MM.1S (cell line): Measurements from ENCODE around the gene LCLAT1.

Experiments used
- DNase-seq: peaks from one replicate; pipeline ENCODE4 v3.0.0-alpha.2; 2015
- H2AFZ ChIP-seq: fragments of 300-600 bp; sonication (generic); 2 replicates; pipeline ENCODE4 v1.6.0; 2016; ENCODE audit warnings: antibody characterized with exemption, low read length
- H3F3A ChIP-seq: fragments of 300-600 bp; sonication (generic); 2 replicates; pipeline ENCODE4 v1.6.1; 2016; ENCODE audit warnings: mild to moderate bottlenecking, antibody characterized with exemption, low read length, moderate library complexity, mixed read lengths; ENCODE audit not compliant: insufficient read depth
- H3K27ac ChIP-seq: fragments of 300-600 bp; sonication (generic); 2 replicates; pipeline ENCODE4 v1.5.1; 2016; ENCODE audit warnings: mild to moderate bottlenecking, low read length
- H3K27me3 ChIP-seq: fragments of 300-600 bp; sonication (generic); replicated peaks from 2 replicates; pipeline ENCODE4 v1.6.0; 2016; ENCODE audit warnings: low read length; ENCODE audit not compliant: insufficient read depth
- H3K36me3 ChIP-seq: fragments of 300-600 bp; sonication (generic); replicated peaks from 2 replicates; pipeline ENCODE4 v1.6.1; 2016; ENCODE audit warnings: mild to moderate bottlenecking, low read length, mixed read lengths; ENCODE audit not compliant: insufficient read depth
- H3K4me1 ChIP-seq: fragments of 300-600 bp; sonication (generic); 2 replicates; pipeline ENCODE4 v1.6.1; 2016; ENCODE audit warnings: low read length, mixed read lengths
- H3K4me2 ChIP-seq: fragments of 300-600 bp; sonication (generic); 2 replicates; pipeline ENCODE4 v1.6.0; 2016; ENCODE audit warnings: low read depth, low read length
- H3K4me3 ChIP-seq: fragments of 300-600 bp; sonication (generic); 2 replicates; pipeline ENCODE4 v1.5.1; 2016; ENCODE audit warnings: low read length, mixed read lengths
- H3K79me2 ChIP-seq: fragments of 300-600 bp; sonication (generic); 2 replicates; pipeline ENCODE4 v1.6.1; 2016; ENCODE audit warnings: mixed run types, low read length, mixed read lengths
- H3K9ac ChIP-seq: fragments of 300-600 bp; sonication (generic); 2 replicates; pipeline ENCODE4 v1.6.1; 2016; ENCODE audit warnings: low read length, mixed read lengths
- H3K9me2 ChIP-seq: fragments of 300-600 bp; sonication (generic); replicated peaks from 2 replicates; pipeline ENCODE4 v1.6.1; 2016; ENCODE audit warnings: mild to moderate bottlenecking, low read length, mixed read lengths; ENCODE audit not compliant: insufficient read depth
- H3K9me3 ChIP-seq: fragments of 300-600 bp; sonication (generic); replicated peaks from 2 replicates; pipeline ENCODE4 v1.6.1; 2016; ENCODE audit warnings: mild to moderate bottlenecking, low read length, mixed read lengths; ENCODE audit not compliant: insufficient read depth
- H4K20me1 ChIP-seq: fragments of 300-600 bp; sonication (generic); 2 replicates; pipeline ENCODE4 v1.6.1; 2016; ENCODE audit warnings: mild to moderate bottlenecking, low read length, moderate library complexity, mixed read lengths; ENCODE audit not compliant: insufficient read depth
- EZH2 ChIP-seq: fragments of 300-600 bp; sonication (generic); optimal IDR thresholded peaks from 2 replicates; pipeline ENCODE3; 2017; ENCODE audit warnings: low read depth, mild to moderate bottlenecking, antibody characterized with exemption, low read length, mixed read lengths
- EZH2phosphoT487 ChIP-seq: fragments of 300-600 bp; sonication (generic); IDR thresholded peaks from 2 replicates; pipeline ENCODE4 v1.6.1; 2018; ENCODE audit warnings: antibody characterized with exemption, low read length
- TF ChIP-seq, protein P1 (sequence below): fragments of 300-600 bp; sonication (generic); IDR thresholded peaks from 2 replicates; pipeline ENCODE4 v1.5.1; 2016; ENCODE audit warnings: antibody characterized with exemption, low read length, mixed read lengths

The LCLAT1 gene

DNA sequence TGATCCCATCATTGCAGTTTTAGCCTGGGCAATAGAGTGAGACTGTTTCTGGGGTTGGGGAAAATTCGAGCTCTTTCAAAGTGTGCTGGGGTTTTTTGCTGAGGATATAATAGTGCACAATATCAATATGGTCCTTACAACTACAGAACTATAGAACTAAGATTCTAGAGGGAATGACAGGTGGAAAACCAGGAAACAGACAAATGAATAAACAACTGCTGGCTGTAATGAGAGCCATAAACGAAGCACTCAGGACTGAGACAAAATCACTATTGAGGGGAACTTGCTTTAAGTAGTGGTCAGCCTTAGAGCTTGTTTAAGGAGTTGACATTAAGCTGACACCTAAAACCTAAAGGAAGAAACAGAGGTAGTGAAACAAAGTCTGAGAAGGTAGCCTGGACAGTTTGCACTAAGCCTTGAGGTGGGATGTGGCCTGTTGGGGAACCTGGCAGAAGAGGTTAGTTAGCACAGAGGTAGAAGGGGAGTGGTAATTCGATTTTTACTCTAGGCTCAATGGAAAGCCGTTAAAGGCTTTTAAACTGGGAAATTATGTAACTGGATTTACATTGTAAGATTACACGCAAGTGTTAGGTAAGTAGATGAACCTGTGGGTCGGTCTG is 33.8 kb downstream of the LCLAT1 start:
- Histone ChIP-seq H3K9me2 (no peaks in the 10 kb centered on the region), H3K4me1 (no peaks in the 10 kb centered on the region), H3K79me2 (no peaks in the 10 kb centered on the region), H3K9me3 (no peaks in the 10 kb centered on the region), H3K4me3 (no peak overlapping the region), H3F3A (no peaks in the 10 kb centered on the region), H3K9ac (no peak overlapping the region), H3K4me2 (no peak overlapping the region), H3K36me3 (no peaks in the 10 kb centered on the region), H3K27ac (no peak overlapping the region), H3K27me3 (no peaks in the 10 kb centered on the region), H2AFZ (no peak overlapping the region), H4K20me1 (no peaks in the 10 kb centered on the region)
- TF ChIP-seq EZH2phosphoT487 (no peak), EZH2 (no peak)
- TF ChIP-seq, protein P1, sequence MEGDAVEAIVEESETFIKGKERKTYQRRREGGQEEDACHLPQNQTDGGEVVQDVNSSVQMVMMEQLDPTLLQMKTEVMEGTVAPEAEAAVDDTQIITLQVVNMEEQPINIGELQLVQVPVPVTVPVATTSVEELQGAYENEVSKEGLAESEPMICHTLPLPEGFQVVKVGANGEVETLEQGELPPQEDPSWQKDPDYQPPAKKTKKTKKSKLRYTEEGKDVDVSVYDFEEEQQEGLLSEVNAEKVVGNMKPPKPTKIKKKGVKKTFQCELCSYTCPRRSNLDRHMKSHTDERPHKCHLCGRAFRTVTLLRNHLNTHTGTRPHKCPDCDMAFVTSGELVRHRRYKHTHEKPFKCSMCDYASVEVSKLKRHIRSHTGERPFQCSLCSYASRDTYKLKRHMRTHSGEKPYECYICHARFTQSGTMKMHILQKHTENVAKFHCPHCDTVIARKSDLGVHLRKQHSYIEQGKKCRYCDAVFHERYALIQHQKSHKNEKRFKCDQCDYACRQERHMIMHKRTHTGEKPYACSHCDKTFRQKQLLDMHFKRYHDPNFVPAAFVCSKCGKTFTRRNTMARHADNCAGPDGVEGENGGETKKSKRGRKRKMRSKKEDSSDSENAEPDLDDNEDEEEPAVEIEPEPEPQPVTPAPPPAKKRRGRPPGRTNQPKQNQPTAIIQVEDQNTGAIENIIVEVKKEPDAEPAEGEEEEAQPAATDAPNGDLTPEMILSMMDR: no peak
- DNase-seq: no peak

DNA sequence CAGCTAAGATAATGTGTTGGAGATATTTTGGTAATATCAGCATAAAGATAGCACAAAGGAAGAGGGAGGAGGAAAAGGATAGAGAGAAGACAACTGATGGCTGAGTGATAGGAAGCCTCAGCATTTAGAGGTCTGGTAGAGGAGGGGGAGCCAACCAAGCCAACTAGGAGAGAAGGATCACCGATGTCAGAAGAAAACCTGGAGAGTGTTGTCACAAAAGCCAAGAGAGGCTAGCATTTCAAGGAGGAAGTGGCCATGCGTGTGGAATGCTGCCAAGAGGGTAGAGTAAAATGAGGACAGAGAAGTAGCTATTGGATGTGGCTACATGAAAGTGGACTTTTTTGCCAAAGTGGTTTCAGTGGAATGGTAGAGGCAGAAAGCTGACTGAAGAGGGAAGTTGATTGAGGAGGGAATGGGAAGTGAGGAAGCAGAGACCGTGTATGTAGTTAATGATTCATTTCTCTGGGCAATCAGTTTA is 34.3 kb downstream of the LCLAT1 start:
- H3K4me2 ChIP-seq: no peak overlapping the region
- H3K9me2 ChIP-seq: no peaks in the 10 kb centered on the region
- H3K9me3 ChIP-seq: no peaks in the 10 kb centered on the region
- H3K36me3 ChIP-seq: no peaks in the 10 kb centered on the region
- no peak overlapping the region for H3K9ac ChIP-seq
- H4K20me1 ChIP-seq: no peaks in the 10 kb centered on the region
- no peaks in the 10 kb centered on the region for H3K27me3 ChIP-seq
- H3K4me1 ChIP-seq: no peaks in the 10 kb centered on the region
- no peak overlapping the region for H3K27ac ChIP-seq
- no peak overlapping the region for H3K4me3 ChIP-seq
- TF ChIP-seq, protein P1: no peak
- TF ChIP-seq EZH2phosphoT487 (no peak), EZH2 (no peak)
- H3K79me2 ChIP-seq: no peaks in the 10 kb centered on the region
- H2AFZ ChIP-seq: no peak overlapping the region
- DNase-seq: no peak
- no peaks in the 10 kb centered on the region for H3F3A ChIP-seq

DNA sequence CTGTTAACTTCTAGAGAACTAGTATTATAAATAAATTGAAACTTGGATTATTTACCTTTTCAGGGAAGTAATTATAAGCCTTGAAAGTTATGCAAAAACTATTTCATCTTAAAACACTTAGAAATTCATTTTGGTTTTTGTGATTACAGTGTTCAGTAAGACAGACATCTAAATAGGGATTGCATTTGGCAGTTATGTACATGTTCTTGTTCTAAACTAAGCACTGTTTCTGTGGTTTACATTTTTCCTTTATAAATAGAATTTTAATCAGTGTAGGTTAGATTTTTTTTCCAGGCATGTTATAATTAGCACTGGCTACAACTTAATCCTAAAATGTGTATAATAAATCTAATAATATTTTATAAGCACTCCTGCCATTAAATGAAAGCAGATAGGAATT is 35.0 kb downstream of the LCLAT1 start:
- Histone ChIP-seq H3F3A (no peaks in the 10 kb centered on the region), H3K36me3 (no peaks in the 10 kb centered on the region), H3K27ac (no peak overlapping the region), H4K20me1 (no peaks in the 10 kb centered on the region), H3K4me2 (no peak overlapping the region), H3K9me2 (no peaks in the 10 kb centered on the region), H3K4me1 (no peaks in the 10 kb centered on the region), H3K9ac (no peak overlapping the region), H3K79me2 (no peaks in the 10 kb centered on the region), H3K9me3 (no peaks in the 10 kb centered on the region), H3K27me3 (no peaks in the 10 kb centered on the region), H3K4me3 (no peak overlapping the region), H2AFZ (no peak overlapping the region)
- no peak for DNase-seq
- TF ChIP-seq EZH2: no peak
- no peak for TF ChIP-seq EZH2phosphoT487
- TF ChIP-seq, protein P1: no peak
